Measurements from ENCODE around the gene IDH3B.
"Not testable (repeated sequence)": the region's sequence is repeated elsewhere in the genome, so short reads cannot be mapped to it uniquely, and the experiment has no call there.

The IDH3B gene

GRCh38 chr20:2694008-2694471 is 30.0 kb upstream of the IDH3B start:
- no peak for DNase-seq

GRCh38 chr20:2693286-2694007 is 29.4 kb upstream of the IDH3B start:
- DNase-seq, result no peak

GRCh38 chr20:2692886-2693285 is 28.9 kb upstream of the IDH3B start:
- no peak for DNase-seq

GRCh38 chr20:2692036-2692885 is 28.2 kb upstream of the IDH3B start, which contains the start of gene EBF4:
Gene EBF4 (plus strand): TSS chr20:2692780. CDS start chr20:2693646, 866 bp downstream.
- no peak for DNase-seq

- DNase-seq, result no peak
Observed at GRCh38 chr20:2691663-2692035, 27.6 kb upstream of the IDH3B start.

GRCh38 chr20:2691127-2691526 is 27.1 kb upstream of the IDH3B start:
- DNase-seq, result no peak

- DNase-seq, result no peak
Observed at GRCh38 chr20:2690718-2691117, 26.7 kb upstream of the IDH3B start.

- no peak for DNase-seq
Observed at GRCh38 chr20:2690213-2690612, 26.2 kb upstream of the IDH3B start.

GRCh38 chr20:2688041-2688591 is 24.1 kb upstream of the IDH3B start:
- DNase-seq, result no peak

GRCh38 chr20:2687514-2687913 is 23.5 kb upstream of the IDH3B start:
- no peak for DNase-seq

- DNase-seq, result not testable (repeated sequence)
Observed at GRCh38 chr20:2684817-2685216, 20.8 kb upstream of the IDH3B start.

GRCh38 chr20:2682040-2682439 is 18.0 kb upstream of the IDH3B start:
- DNase-seq, result not testable (repeated sequence)

GRCh38 chr20:2680046-2680445 is 16.0 kb upstream of the IDH3B start:
- no peak for DNase-seq

- no peak for DNase-seq
Observed at GRCh38 chr20:2673453-2673852, 9.4 kb upstream of the IDH3B start.

GRCh38 chr20:2672446-2672845 is 8.4 kb upstream of the IDH3B start:
- DNase-seq, result no peak

GRCh38 chr20:2671977-2672376 is 8.0 kb upstream of the IDH3B start:
- DNase-seq, result no peak

GRCh38 chr20:2663364-2663886 is 591 bp downstream of the IDH3B start:
- DNase-seq, result no peak

GRCh38 chr20:2659547-2659946 is 4.5 kb downstream of the IDH3B start:
- DNase-seq, result no peak

- DNase-seq, result no peak
Observed at GRCh38 chr20:2658414-2659354, 5.3 kb downstream of the IDH3B start.

- no peak for DNase-seq
Observed at GRCh38 chr20:2657674-2658073, 6.3 kb downstream of the IDH3B start.

- DNase-seq, result no peak
Observed at GRCh38 chr20:2657241-2657640, 6.8 kb downstream of the IDH3B start.

- DNase-seq, result no peak
Observed at GRCh38 chr20:2656471-2657117, 7.4 kb downstream of the IDH3B start.

Measured in NCI-H446 treated with DMSO at 0.1 percent for 48 hours (cell line).